Amniotic stem cell (primary cell): ENCODE measurements around the gene CDK13.

ENCODE experiments used
- DNase-seq: peaks from one replicate; lab custom pipeline; 2025; lab: John Stamatoyannopoulos, UW

Gene CDK13

GRCh38 chr7:39948956-39949928 is 814 bp upstream of the CDK13 start:
- peak; percentile 98 for DNase-seq

GRCh38 chr7:39950473-39951225 is 593 bp downstream of the CDK13 start:
- DNase-seq = no peak

DNA sequence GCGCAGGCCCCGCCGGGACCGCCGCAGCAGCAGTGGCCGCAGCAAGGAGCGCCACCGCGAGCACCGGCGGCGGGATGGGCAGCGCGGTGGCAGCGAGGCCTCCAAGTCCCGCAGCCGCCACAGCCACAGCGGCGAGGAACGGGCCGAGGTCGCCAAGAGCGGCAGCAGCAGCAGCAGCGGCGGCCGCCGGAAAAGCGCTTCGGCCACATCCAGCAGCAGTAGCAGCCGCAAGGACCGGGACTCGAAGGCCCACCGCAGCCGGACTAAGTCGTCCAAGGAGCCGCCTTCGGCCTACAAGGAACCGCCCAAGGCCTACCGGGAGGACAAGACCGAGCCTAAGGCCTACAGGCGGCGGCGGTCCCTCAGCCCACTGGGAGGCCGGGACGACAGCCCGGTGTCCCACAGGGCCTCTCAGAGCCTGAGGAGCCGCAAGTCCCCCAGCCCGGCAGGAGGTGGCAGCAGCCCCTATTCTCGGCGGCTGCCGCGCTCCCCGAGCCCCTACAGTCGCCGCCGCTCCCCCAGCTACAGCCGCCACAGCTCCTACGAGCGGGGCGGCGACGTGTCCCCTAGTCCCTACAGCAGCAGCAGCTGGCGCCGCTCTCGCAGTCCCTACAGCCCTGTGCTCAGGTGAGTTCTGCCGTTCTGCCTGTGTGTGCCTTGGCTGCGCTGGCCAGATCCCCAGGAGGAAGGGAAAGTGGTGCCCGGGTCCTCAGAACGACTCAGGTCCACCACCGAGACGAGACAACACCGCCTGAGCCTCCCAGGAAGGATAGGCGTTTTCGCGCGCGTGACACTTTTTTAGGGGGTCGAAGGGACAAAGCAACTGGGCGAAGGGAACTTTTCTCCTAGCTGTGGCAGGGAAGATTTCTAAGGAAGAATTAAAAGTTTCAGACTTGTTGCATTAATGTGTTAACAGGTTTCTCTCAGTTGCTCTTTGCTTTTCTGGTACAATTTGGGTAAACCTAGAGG is 1.5 kb downstream of the CDK13 start:
- DNase-seq = no peak

GRCh38 chr7:39952374-39952773 is 2.3 kb downstream of the CDK13 start:
- DNase-seq = no peak

DNA sequence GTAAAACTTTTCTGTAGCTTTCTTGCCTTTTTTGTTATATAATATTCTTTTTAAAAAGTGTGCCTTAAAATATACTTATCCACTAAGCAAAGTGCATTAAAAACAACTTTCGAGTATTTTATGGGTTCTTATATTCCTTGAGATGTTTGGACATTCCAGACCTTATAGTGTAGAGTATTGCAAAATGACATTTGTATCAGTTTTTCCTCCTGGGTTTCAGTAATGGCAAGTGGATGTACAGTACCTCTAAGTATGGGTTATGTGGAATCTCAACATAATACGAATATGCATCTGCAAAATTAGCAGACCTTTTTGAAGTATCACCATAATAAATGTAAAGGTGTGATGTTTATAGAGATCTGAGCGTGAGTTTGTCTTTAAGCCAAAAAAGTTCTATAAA is 2.7 kb downstream of the CDK13 start:
- no peak for DNase-seq

DNA sequence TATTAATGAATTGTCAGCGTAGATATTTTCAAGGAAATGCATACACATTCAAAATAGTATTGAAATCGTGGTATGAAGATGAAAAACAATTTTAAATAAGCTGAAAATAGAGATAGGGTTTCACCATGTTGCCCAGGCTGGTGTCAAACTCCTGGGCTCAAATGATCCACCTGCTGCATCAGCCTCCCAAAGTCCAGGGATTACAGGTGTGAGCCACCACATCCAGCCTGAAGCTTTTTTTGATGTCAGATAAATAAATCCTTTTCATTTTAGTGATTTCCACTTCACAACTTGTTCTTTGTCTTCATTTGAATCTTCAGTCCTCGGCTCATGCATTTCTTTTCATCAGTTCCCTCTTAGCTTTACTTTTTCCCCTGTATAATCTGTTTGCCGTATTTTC is 4.6 kb downstream of the CDK13 start:
- no peak for DNase-seq

DNA sequence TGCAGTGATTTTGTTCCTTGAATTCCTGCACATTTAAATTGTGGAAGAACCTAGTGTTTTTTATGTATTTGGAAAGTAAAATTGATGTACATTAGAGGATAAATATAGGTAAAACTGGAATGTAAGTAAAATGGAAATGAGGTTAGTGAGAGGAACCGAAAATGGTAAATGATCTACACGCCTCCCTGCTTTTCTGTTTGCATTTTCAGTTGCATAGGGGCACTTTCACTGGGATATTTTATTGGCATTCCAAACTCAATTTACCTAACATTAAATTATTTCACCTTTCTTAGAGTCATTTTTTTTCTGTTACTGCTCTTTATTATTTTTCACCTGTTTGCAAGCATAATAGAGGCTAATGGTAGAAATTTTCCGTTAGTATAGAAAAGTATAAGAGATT is 8.0 kb downstream of the CDK13 start:
- DNase-seq = no peak

DNA sequence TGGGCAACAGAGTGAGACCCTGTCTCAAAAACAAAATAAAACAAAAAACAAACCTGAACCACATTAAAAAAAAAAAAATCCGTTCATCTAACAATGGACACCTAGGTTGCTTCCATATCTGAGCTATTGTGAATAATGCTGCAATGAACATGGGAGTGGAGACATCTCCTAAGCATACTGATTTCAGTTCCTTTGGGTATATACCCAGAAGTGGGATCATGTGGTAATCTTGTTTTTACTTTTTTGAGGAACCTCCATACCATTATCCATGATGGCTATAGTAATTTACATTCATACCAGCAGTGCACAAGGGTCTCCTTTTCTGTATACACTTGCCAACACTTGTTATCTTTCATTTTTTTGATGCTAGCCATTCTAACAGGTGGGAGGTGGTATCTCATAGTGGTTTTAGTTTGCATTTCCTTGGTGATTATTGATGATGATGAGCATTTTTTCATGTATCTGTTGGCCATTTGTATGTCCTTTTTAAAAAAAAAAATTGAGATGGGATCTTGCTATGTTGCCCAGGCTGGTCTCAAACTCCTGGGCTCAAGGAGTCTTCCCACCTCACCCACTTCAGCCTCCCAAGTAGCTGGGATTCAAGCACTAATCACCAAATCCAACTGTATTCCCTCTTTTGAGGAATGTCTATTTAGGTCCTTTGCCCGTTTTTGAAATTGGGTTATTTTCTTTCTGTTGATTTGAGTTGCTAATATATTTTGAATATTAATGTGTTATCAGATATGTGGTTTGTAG is 17.5 kb downstream of the CDK13 start:
- no peak for DNase-seq

GRCh38 chr7:39969431-39969830 is 19.4 kb downstream of the CDK13 start:
- DNase-seq = no peak

DNA sequence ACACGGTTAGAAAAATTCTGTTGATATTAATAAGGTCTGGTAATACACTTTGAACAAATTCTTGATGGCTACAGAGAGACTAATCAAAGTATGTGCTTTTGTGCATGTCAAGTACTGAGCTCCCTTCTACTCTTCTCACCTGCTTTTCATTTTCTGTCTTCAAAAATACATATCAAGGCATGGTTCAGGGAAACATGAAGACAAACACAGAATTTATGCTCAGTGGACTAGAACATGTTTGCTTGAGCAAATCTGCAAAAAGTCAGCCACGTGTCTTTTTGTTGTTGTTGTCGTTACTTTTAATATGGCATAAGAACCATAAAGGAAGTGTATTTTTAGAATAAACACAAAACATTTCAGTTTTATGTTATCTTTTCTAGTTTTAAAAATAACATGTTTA is 21.9 kb downstream of the CDK13 start:
- DNase-seq = no peak

DNA sequence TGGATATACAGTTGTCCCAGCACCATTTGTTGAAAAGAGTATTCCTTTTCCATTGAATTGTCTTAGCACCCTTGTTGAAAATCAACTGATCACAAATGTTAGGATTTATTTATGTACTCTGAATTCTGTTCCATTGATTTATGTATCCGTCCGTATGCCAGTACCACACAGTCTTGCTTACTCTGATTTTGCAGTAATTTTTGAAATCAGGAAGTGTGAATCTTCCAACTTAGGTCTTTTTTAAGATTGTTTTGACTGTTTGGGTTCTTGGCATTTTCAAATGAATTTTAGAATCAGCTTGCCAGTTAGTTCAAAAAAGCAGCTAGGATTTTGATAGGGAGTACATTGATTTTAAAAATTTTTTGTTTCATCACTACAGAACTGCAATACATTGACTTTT is 23.7 kb downstream of the CDK13 start:
- DNase-seq = no peak

DNA sequence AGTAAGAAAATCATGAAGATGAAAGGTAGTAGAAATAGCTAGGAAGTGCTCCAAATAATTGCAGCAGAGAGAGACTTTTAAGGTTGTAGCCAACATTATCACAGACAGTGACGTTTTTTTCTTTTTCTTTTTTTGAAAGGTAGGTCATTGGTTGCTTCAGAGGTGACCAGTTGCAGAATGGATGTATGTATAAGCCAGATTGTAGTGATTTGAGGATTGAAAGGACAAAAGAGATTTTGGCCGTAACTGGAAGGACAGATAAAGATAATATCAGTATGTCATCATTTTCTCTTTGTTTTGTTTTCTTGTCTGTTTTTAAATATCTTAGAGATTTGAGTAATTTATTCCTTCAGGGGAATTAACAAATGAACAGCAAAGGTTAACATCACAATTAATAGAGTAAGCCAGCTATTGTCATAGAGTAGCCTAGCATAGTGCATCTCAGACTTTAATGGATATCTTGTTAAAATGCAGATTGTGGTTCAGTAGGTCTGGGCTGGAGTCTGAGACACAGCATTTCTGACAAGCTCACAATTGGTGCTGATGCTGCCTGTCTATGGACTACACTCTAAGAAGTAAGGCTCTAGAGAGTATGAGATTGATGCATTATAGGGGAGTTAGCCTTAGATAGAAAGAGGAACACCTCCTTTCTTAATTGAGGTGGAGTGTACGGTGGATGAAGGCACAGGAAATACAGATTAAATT is 28.3 kb downstream of the CDK13 start:
- DNase-seq = no peak

GRCh38 chr7:39979406-39980073 is 29.5 kb downstream of the CDK13 start:
- no peak for DNase-seq

- DNase-seq = no peak
Observed at GRCh38 chr7:39985398-39985918, 35.4 kb downstream of the CDK13 start.

- no peak for DNase-seq
Observed at GRCh38 chr7:39987641-39988347, 37.7 kb downstream of the CDK13 start.

DNA sequence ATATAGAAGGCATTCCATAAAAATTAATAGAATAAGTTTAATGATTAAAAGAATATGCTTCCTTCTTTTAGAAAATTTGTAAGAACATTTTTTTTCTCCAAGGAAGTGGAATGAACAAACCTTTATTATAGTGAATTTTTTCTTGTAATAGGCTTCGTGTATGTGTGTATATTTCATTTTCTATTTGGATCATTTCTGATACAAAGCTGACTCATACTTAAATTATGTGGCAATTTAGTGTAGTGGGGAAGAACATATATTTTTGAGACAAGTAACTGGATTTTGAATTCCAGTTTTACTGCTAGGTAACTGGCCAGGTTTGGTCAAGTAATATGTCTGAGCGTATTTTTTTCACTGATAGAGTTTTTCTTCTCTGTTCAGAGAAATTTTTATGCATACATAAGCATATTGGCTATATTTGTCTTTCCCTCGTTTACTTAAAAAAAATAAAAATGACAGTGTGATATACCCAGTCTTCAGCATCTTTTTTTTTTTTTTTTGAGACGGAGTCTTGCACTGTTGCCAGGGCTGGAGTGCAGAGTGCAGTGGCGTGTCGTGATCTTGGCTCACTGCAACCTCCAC is 50.8 kb downstream of the CDK13 start:
- DNase-seq = no peak

- DNase-seq = no peak
Observed at GRCh38 chr7:40001649-40002048, 51.6 kb downstream of the CDK13 start.

DNA sequence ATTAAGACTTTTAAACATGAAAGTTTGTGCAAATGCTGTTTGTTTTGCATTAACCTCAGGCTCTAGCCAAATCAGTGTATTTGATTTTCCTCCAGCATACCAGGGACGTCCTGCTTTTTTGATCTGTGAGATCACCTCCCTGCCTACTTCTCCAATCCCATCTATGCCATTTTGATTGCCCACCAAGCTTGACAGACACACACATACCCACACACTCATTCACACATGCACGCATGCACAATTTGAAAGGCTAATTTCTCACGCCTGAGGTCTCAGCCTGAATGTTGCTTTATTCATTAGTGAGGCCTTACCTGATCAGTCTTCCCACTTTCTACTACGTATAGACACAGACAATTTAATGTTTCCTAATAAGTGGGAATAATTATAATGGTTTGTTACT is 53.5 kb downstream of the CDK13 start:
- no peak for DNase-seq
